22Rv1 (cell line): ENCODE data around the gene CSF1.

ENCODE experiments used
- CTCF ChIP-seq: fragments of 450-650 bp; IDR thresholded peaks from 2 replicates; pipeline ENCODE4 v1.5.1; 2017; ENCODE audit warnings: mild to moderate bottlenecking
- ZFX ChIP-seq: fragments of 450-650 bp; IDR thresholded peaks from 2 replicates; pipeline ENCODE4 v1.6.1; 2017; ENCODE audit warnings: antibody characterized with exemption, borderline replicate concordance

GRCh38 chr1:109963864-109964263, 53.2 kb downstream of the CSF1 start:
- TF ChIP-seq CTCF: no peak
- TF ChIP-seq ZFX: no peak
